CD4-positive, CD25-positive, alpha-beta regulatory T cell (primary cell): ENCODE data around the gene IQSEC1. TPM values are rescaled to one million over a fixed set of nuclear protein-coding genes. Genes with fewer than 3 reads are reported as not detected.

Source experiments
- ATAC-seq, 2 donors: fragments of 150-1000 bp; cut with Tn5 transposase; one replicate each; pipeline ENCODE4 v1.10.0; 2021; ENCODE audit warnings: low read depth in 2 of 2, moderate number of reproducible peaks in 2 of 2, moderate library complexity in 1 of 2
- DNase-seq, 3 donors: peaks; one replicate each; pipeline versions ENCODE4 v3.0.0 to v3.0.0-alpha.2; 2012 to 2022; ENCODE audit warnings: mixed read lengths in 1 of 3
- H3K27ac ChIP-seq: one replicate; pipeline ENCODE4 v1.7.0; 2013; ENCODE audit warnings: mild to moderate bottlenecking, low read length; ENCODE audit not compliant: insufficient read depth, poor library complexity, severe bottlenecking
- H3K27me3 ChIP-seq: one replicate; pipeline ENCODE4 v1.7.0; 2013; ENCODE audit warnings: low read length; ENCODE audit not compliant: control insufficient read depth, insufficient read depth
- H3K36me3 ChIP-seq: one replicate; pipeline ENCODE4 v1.7.0; 2013; ENCODE audit warnings: mild to moderate bottlenecking, low read length, moderate library complexity; ENCODE audit not compliant: control insufficient read depth, insufficient read depth
- H3K4me1 ChIP-seq: 2 replicates; pipeline ENCODE4 v1.7.0; 2013; ENCODE audit warnings: mild to moderate bottlenecking, low read length; ENCODE audit not compliant: insufficient read depth, control insufficient read depth, poor library complexity, severe bottlenecking
- H3K4me3 ChIP-seq: one replicate; pipeline ENCODE4 v1.7.0; 2013; ENCODE audit warnings: low read depth, mild to moderate bottlenecking, low read length, moderate library complexity
- H3K9me3 ChIP-seq, 2 experiments: 1 replicate in 1 of 2; 2 replicates in 1 of 2; pipeline ENCODE4 v1.7.0; 2013; ENCODE audit warnings: low read length in 2 of 2, mild to moderate bottlenecking in 1 of 2, moderate library complexity in 1 of 2; ENCODE audit not compliant: control insufficient read depth in 2 of 2
- H3K27ac Mint-ChIP-seq, 3 donors: one replicate each; pipeline ENCODE4 v1.8.0; 2020 to 2022; ENCODE audit warnings: mild to moderate bottlenecking in 3 of 3, mixed read lengths in 3 of 3, moderate library complexity in 2 of 3
- H3K27me3 Mint-ChIP-seq: one replicate; pipeline ENCODE4 v1.8.0; 2022; ENCODE audit warnings: mild to moderate bottlenecking, mixed read lengths
- H3K36me3 Mint-ChIP-seq: one replicate; pipeline ENCODE4 v1.8.0; 2020; ENCODE audit warnings: mixed read lengths
- H3K4me1 Mint-ChIP-seq, 4 donors: one replicate each; pipeline ENCODE4 v1.8.0; 2020 to 2022; ENCODE audit warnings: mixed read lengths in 4 of 4, mild to moderate bottlenecking in 1 of 4
- H3K4me3 Mint-ChIP-seq, 4 donors: one replicate each; pipeline ENCODE4 v1.8.0; 2020 to 2022; ENCODE audit warnings: mild to moderate bottlenecking in 4 of 4, mixed read lengths in 4 of 4, moderate library complexity in 3 of 4
- H3K9me3 Mint-ChIP-seq, 7 donors: one replicate each; pipeline ENCODE4 v1.8.0; 2020 to 2022; ENCODE audit warnings: mixed read lengths in 7 of 7, mild to moderate bottlenecking in 3 of 7, moderate library complexity in 2 of 7
- polyA plus RNA-seq, 4 donors: library from polyadenylated mRNA; unstranded; fragments of 300-500 nt; fragmentation: Illumina TruSeq; gene quantifications; one replicate each; pipeline ENCODE4 v1.2.3, GENCODE V29; 2021
- total RNA-seq: library from RNA; stranded (reverse); gene quantifications from one replicate; pipeline ENCODE4 v1.2.3, GENCODE V29; 2022

The IQSEC1 gene
- total and polyA plus RNA-seq, 5 donors from 2014 or later, result 17.7 to 131 (median 21.1) TPM

DNA sequence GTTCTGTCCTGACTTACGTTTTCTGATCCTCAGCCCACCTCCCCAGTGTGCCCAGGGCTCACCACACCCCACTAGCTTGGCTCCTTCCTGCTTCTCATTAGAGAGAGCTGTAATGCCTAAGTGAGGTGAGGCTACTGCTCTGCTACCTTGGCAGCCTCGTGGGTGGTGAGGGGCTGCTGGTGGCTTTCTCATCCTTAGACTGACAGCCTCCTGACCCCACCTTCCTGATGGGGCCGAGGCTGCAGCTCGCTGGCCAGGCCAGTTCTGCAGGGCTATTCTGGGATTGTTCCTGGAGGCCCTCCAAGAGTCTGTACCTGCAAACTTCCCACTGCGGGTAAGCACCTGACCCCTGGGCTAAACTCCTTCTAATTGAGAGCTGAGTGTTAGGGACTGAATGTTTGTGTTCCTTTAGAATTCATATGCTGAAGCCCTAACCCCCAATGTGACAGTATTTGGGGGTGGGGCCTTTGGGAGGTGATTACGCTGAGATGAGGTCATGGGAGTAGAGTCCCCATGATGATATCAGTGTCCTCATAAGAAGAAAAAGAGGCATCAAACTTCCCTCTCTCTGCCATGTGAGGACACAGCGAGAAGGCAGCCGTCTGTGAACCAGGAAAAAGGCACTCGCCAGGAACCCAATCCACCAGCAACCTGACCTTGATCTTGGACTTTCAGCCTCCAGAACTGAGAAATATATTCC lies 38.1 kb upstream of the IQSEC1 start:
- Mint-ChIP-seq H3K4me1 (peaks cover 0 to 18% (median 2%) of the 10 kb centered on the region in 4 donors), H3K9me3 (peaks cover 0 to 2% (median 0%) of the 10 kb centered on the region in 7 donors), H3K27ac (peak overlapping the region; percentile 71 to 84 (median 75)), H3K4me3 (peak overlapping the region in 2 of 4 donors; percentile 65 to 78), H3K27me3 (peaks cover 5% of the 10 kb centered on the region), H3K36me3 (no peaks in the 10 kb centered on the region)
- Histone ChIP-seq H3K36me3 (no peaks in the 10 kb centered on the region), H3K4me3 (no peak overlapping the region), H3K27ac (no peak overlapping the region), H3K27me3 (no peaks in the 10 kb centered on the region), H3K4me1 (peaks cover 12% of the 10 kb centered on the region), H3K9me3 (no peaks in the 10 kb centered on the region)
- peak; percentile 35 for ATAC-seq
- peak in 2 of 3 donors; percentile 12 to 24 for DNase-seq

DNA sequence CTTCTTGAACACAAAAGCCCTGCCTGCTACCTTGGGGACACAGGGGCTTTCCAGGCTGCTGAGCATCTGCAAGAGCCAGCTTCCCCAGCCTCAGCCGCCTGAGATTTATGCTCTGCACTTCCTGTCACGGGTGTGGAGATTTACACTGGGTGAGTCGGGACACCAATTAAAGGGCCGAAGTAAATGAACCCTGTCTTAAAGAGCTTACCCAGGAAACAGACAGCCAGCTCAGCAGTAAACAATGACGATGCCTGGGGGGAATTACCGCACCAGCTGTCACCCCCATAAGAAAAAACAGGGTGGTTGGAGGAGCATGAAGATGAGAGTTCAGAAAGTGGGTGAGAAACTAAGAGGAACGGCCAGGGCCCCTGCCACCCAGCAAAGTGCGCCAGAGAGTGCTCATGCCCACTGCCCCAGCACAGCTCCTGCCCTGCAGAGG lies 37.5 kb upstream of the IQSEC1 start:
- Mint-ChIP-seq H3K4me3 (peak overlapping the region in 2 of 4 donors; percentile 65 to 78), H3K4me1 (peaks cover 0 to 18% (median 2%) of the 10 kb centered on the region in 4 donors), H3K27me3 (peaks cover 4% of the 10 kb centered on the region), H3K36me3 (no peaks in the 10 kb centered on the region), H3K9me3 (peaks cover 0 to 2% (median 0%) of the 10 kb centered on the region in 7 donors), H3K27ac (peak overlapping the region; percentile 71 to 84 (median 75))
- H3K9me3 ChIP-seq, result no peaks in the 10 kb centered on the region
- DNase-seq (peak in 2 of 3 donors; percentile 33 to 70), ATAC-seq (peak; percentile 71 to 73)
- H3K27me3 ChIP-seq, result no peaks in the 10 kb centered on the region
- peaks cover 12% of the 10 kb centered on the region for H3K4me1 ChIP-seq
- no peak overlapping the region for H3K4me3 ChIP-seq
- H3K27ac ChIP-seq, result no peak overlapping the region
- H3K36me3 ChIP-seq, result no peaks in the 10 kb centered on the region

DNA sequence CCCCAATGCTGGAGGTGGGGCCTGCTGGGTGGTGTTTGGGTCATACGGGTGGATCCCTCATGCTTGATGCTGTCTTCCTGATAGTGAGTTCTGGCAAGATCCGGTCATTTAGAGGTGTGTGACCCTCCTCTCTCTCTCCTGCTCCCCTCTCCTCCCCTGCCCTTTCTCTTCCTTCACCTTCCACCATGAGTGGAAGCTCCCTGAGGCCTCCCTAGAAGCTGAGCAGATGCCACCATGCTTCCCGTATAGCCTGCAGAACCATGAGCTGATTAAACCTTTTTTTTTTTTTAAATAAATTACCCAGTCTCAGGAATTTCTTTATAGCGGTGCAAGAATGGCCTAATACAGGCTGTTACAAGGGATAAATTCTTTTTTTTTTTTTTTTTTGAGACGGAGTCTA lies 36.3 kb upstream of the IQSEC1 start:
- H3K9me3 ChIP-seq, result no peaks in the 10 kb centered on the region
- H3K27me3 ChIP-seq, result no peaks in the 10 kb centered on the region
- H3K9me3 Mint-ChIP-seq, result peaks cover 0 to 2% (median 0%) of the 10 kb centered on the region in 7 donors
- peaks cover 8% of the 10 kb centered on the region for H3K27me3 Mint-ChIP-seq
- DNase-seq (no peak), ATAC-seq (no peak)
- H3K4me3 ChIP-seq, result no peak overlapping the region
- no peak overlapping the region for H3K27ac ChIP-seq
- no peak overlapping the region for H3K4me3 Mint-ChIP-seq
- H3K27ac Mint-ChIP-seq, result peak overlapping the region in 1 of 3 donors; percentile 88
- peaks cover 0 to 18% (median 2%) of the 10 kb centered on the region in 4 donors for H3K4me1 Mint-ChIP-seq
- no peaks in the 10 kb centered on the region for H3K36me3 ChIP-seq
- peaks cover 12% of the 10 kb centered on the region for H3K4me1 ChIP-seq
- no peaks in the 10 kb centered on the region for H3K36me3 Mint-ChIP-seq

DNA sequence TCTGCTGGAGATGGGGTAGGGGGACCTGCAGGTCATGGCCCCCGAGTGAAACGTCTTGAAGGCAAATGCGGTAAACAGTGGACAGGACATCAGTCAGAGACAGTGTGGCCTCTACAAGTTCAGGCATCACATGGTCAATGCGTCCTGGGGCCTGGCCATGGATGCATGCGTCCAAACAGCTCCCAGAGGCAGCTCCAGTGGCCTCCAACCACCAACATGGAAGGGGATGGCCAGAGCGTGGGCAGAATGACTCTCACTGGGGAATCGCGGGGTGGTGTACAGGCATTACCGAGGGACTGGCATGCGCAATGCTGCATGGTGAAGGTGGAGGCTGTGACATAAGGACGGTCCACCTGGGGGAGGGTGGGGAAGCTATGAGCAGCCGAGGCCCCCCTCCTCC lies 35.6 kb upstream of the IQSEC1 start:
- Histone ChIP-seq H3K4me1 (peaks cover 12% of the 10 kb centered on the region), H3K4me3 (no peak overlapping the region), H3K27ac (no peak overlapping the region), H3K36me3 (no peaks in the 10 kb centered on the region), H3K9me3 (no peaks in the 10 kb centered on the region), H3K27me3 (no peaks in the 10 kb centered on the region)
- Mint-ChIP-seq H3K27ac (no peak overlapping the region), H3K9me3 (peaks cover 0 to 2% (median 0%) of the 10 kb centered on the region in 7 donors), H3K4me3 (no peak overlapping the region), H3K4me1 (peaks cover 0 to 18% (median 2%) of the 10 kb centered on the region in 4 donors), H3K27me3 (peaks cover 8% of the 10 kb centered on the region), H3K36me3 (no peaks in the 10 kb centered on the region)
- DNase-seq (no peak), ATAC-seq (no peak)

DNA sequence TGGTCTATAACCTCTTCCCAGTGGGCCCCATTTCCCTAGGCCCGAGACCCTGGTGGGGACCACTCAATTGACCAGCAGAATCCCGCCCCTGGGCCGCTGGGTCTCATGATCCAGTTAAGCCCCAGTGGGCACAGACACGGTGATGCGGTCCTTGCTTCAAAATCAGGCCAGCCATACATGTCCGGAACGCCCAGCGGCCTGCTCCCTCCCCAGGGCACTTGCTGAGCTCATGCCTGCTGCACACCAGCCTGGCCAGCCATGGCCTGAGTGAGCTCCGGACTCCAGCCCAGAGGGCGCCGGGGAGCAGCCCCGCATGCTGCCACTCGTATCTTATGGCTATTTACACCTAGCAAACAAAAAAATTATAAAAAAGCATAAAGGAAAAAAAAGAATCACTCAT lies 34.4 kb upstream of the IQSEC1 start:
- peaks cover 0 to 2% (median 0%) of the 10 kb centered on the region in 7 donors for H3K9me3 Mint-ChIP-seq
- H3K27ac ChIP-seq, result no peak overlapping the region
- no peak overlapping the region for H3K4me3 Mint-ChIP-seq
- no peaks in the 10 kb centered on the region for H3K36me3 ChIP-seq
- H3K36me3 Mint-ChIP-seq, result no peaks in the 10 kb centered on the region
- peaks cover 12% of the 10 kb centered on the region for H3K4me1 ChIP-seq
- no peaks in the 10 kb centered on the region for H3K27me3 ChIP-seq
- ATAC-seq, result no peak
- H3K4me3 ChIP-seq, result no peak overlapping the region
- H3K9me3 ChIP-seq, result no peaks in the 10 kb centered on the region
- no peak for DNase-seq
- peaks cover 5% of the 10 kb centered on the region for H3K27me3 Mint-ChIP-seq
- H3K4me1 Mint-ChIP-seq, result peaks cover 0 to 18% (median 2%) of the 10 kb centered on the region in 4 donors
- no peak overlapping the region for H3K27ac Mint-ChIP-seq

DNA sequence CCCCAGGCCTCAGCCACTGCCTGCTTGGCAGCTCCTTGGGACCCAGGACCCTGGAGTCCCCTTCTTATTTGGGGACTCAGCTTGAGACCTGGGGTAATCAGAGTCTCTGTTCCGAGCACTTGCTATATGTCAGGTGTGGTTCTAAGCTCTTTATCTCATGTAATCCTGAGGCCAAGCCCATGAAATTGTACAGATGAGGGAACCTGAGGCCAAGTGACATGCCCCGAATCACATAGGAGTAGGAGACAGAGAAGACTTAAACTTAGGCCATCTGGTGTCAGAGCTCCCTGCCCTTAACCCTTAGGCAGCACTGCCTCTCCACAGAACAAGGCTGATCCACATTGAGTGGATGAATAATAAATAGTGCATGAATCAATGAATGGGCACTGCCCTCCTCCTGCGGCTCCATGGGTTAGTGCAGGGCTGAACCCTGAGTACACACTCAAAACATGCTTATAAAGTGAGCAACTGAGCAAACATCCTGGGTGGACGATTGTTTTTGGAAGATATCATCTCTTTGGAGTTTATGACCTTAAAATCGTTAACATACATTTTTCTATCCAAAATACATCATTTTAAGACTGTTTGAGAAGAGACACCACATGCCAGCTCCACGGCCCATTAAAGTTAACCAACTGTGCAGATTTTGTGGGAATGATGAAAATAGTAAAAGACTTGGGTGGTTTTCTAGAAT lies 33.2 kb upstream of the IQSEC1 start:
- Mint-ChIP-seq H3K36me3 (no peaks in the 10 kb centered on the region), H3K27ac (no peak overlapping the region), H3K4me1 (peaks cover 0 to 14% (median 2%) of the 10 kb centered on the region in 4 donors), H3K27me3 (peaks cover 5% of the 10 kb centered on the region), H3K4me3 (no peak overlapping the region), H3K9me3 (no peaks in the 10 kb centered on the region)
- no peak for ATAC-seq
- DNase-seq, result no peak
- H3K27ac ChIP-seq, result no peak overlapping the region
- H3K4me3 ChIP-seq, result no peak overlapping the region
- no peaks in the 10 kb centered on the region for H3K9me3 ChIP-seq
- H3K4me1 ChIP-seq, result peaks cover 12% of the 10 kb centered on the region
- H3K36me3 ChIP-seq, result no peaks in the 10 kb centered on the region
- H3K27me3 ChIP-seq, result no peaks in the 10 kb centered on the region

DNA sequence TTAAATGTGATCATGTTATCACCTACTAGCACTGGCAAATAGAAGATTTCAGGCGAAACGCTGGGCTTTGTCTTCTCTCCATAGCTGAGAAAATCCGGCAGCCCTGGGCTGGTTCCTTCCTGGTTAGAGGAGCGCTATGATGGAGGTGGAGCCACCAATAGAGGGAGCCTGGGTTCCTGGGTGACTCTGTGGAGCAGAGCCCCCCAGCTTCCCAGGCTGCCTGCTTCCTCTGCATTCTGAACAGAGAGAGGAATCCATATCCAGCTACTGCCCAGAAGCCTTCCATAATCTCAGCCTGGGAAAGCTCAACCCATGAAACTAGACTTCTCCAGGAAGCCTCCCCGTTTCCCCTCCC lies 32.6 kb upstream of the IQSEC1 start:
- no peak overlapping the region for H3K27ac ChIP-seq
- no peak overlapping the region for H3K4me3 ChIP-seq
- no peaks in the 10 kb centered on the region for H3K9me3 Mint-ChIP-seq
- no peak overlapping the region for H3K4me3 Mint-ChIP-seq
- no peaks in the 10 kb centered on the region for H3K27me3 ChIP-seq
- DNase-seq (no peak), ATAC-seq (no peak)
- no peaks in the 10 kb centered on the region for H3K36me3 Mint-ChIP-seq
- H3K4me1 Mint-ChIP-seq, result peaks cover 0 to 8% (median 2%) of the 10 kb centered on the region in 4 donors
- no peaks in the 10 kb centered on the region for H3K36me3 ChIP-seq
- H3K4me1 ChIP-seq, result peaks cover 6% of the 10 kb centered on the region
- H3K9me3 ChIP-seq, result no peaks in the 10 kb centered on the region
- H3K27ac Mint-ChIP-seq, result no peak overlapping the region
- H3K27me3 Mint-ChIP-seq, result peaks cover 5% of the 10 kb centered on the region
